DMS 273 (cell line): Measurements from ENCODE around the gene ZNF606.

Source experiments
- DNase-seq: peaks from one replicate; lab custom pipeline; 2025; ENCODE audit not compliant: unreplicated experiment; lab: John Stamatoyannopoulos, UW

Gene ZNF606

DNA sequence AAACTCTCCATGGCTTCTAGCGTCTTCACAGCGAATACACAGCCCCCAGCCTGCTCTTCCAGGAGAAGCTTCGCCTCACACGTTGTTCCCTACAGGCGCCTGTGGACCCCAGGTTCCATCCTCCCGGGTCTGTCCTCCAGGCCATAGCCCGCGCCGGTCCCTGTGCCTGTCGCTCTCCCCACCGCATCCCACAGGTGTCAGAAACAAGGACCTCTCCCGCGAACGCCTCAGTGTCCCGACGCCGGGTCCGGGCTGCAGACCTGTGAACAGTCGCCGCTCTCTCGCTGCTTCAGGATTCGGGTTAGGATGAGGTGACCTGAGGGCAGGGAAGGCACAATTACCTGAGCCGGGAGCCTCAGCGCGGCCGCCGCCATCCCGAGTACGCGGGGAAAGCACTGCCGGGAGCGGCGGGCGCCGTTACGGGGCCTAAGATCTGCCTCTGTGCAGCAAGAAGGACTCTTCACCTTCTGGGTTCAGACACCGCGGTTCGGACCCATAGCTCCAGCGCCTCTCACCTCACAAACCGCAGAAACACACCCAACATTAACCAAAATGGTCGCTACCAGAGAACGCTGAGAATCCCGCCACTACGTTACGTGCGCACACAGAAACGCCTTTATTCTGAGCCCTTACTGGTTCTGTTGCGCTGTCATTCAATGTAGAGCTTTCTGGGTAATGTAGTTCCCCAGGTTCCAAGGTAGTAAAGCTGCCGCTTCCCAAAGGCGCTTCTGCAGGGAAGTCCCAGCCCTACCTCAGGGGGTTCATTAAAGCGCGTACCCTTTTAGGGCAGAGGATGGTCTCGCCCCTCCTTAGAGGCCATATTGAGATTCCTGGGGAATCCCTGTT is 67.6 kb downstream of the ZNF606 start, which contains the start of gene ZNF418:
Gene ZNF418 (minus strand): TSS at position 583 of the 846 bp plus-strand sequence. CDS start 1,580 bp downstream, outside the sequence.
- peak; percentile 96 for DNase-seq

GRCh38 chr19:57927587-57927986 is 75.0 kb downstream of the ZNF606 start:
- DNase-seq, result no peak
